SH-SY5Y (cell line): ENCODE data around the gene PLEKHA5.

Experiments
- GATA2 ChIP-seq: IDR thresholded peaks from 2 replicates; pipeline ENCODE4 v1.6.1; 2011; ENCODE audit warnings: mild to moderate bottlenecking, low read depth, low read length
- GATA3 ChIP-seq: IDR thresholded peaks from 2 replicates; pipeline ENCODE4 v1.6.1; 2011; ENCODE audit warnings: low read depth, mild to moderate bottlenecking, low read length, moderate library complexity

- TF ChIP-seq GATA2 (no peak), GATA3 (no peak)
Measured at GRCh38 chr12:19144287-19144686, 14.8 kb downstream of the PLEKHA5 start.
